Measurements from ENCODE around the gene PLXNA4.

DNA sequence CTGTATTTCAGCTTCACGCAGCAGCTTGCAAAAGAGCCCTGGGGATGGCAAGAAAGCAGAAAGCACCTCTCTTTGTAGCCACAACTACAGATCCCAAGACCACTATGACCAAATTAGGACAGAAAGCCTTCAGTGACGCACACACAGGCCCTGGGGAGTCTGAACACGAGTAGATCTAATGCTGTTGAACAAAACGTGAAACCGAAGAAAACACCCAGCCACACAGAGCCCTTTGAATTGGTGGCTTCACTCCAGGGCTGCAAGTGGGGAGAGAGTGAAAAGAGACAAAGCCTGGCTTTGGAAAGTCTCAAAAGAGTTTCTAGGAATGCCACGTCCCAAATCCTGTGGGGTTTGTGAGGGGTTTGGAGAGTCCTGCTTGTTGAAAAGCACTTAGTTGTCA lies 28.4 kb downstream of the PLXNA4 start:
- TF ChIP-seq ZNF263 (CRISPR knock-in tag; IDR thresholded peaks at IDR 0.05; ENCODE audit: low read depth): no peak
- TF ChIP-seq ATF3 (CRISPR knock-in tag; conservative IDR thresholded peaks at IDR 0.05): no peak

All from WTC11 (cell line).